ENCODE measurements around the gene YIPF3. TPM values are rescaled to one million over a fixed set of nuclear protein-coding genes. Genes with fewer than 3 reads are reported as not detected.

Gene YIPF3
- total and polyA plus RNA-seq, 9 of the 15 experiments (the other 6 are each of a cell fraction or from before 2014, with no cell fraction given), result 27.5 to 75.3 (median 57.6) TPM

DNA sequence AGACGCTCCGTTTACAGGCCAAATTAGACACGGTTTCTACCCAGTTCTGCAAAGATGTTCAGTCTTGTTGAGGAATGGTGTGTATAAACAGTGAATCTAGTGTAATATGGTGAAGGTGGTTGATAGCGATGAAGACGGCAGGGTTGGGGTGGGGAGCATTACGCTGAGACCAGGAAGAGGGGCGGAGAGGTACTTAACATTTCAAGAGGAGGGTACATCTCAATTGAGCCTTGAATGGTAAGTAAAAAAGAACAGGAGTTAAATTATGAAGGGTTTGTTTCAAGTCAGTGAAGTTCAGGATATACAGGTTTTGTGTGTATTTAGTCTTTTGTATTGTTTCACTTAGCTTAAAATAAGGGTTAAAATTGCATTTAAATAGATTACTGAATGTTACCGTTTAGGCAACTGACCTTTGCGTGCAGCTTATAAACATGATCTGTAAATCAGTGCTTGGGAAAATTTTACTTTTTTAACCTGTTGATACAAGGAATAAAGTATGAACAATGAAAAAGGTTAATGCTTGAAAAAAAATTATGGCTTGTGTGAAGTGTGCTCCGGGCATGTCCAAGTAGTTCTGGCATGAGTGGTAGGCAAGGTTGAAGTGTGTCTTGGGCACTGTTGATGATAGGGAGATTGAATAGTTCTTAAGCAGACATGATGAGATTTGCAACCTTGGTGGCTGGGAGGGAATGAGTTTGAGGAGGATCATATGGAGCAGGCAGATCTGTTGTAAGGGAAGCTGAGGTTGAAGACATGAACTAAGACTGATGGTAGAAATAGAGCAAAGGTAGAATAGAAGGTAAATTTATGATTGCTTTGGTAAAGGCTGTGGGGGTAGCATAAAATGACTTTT is 1.0 kb upstream of the YIPF3 start (continued):
- TF ChIP-seq, protein P1, sequence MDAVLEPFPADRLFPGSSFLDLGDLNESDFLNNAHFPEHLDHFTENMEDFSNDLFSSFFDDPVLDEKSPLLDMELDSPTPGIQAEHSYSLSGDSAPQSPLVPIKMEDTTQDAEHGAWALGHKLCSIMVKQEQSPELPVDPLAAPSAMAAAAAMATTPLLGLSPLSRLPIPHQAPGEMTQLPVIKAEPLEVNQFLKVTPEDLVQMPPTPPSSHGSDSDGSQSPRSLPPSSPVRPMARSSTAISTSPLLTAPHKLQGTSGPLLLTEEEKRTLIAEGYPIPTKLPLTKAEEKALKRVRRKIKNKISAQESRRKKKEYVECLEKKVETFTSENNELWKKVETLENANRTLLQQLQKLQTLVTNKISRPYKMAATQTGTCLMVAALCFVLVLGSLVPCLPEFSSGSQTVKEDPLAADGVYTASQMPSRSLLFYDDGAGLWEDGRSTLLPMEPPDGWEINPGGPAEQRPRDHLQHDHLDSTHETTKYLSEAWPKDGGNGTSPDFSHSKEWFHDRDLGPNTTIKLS (IDR thresholded peaks at IDR 0.05; ENCODE audit: borderline replicate concordance, low read depth), result no peak
- TF ChIP-seq ZNF224 (CRISPR knock-in tag; IDR thresholded peaks at IDR 0.05) (no peak), FOXK2 (conservative IDR thresholded peaks at IDR 0.05 in 1 of 2, IDR thresholded peaks at IDR 0.05 in 1 of 2; ENCODE audit: low read depth in 2 of 2) (no peak), IFI16 (CRISPR knock-in tag; IDR thresholded peaks at IDR 0.05) (no peak), NEUROD1 (IDR thresholded peaks at IDR 0.05; ENCODE audit: borderline replicate concordance, low read depth, low read length, partially characterized antibody) (no peak), POLR3G (IDR thresholded peaks at IDR 0.05; ENCODE audit: extremely low read depth, insufficient read length, insufficient replicate concordance) (no peak), TBL1XR1 (IDR thresholded peaks at IDR 0.05; ENCODE audit: low read length in 2 of 2) (0 out of 4 replicates have a peak, but pooled peaks of 1 of the 2 experiments have one; percentile 6), PHTF2 (CRISPR knock-in tag; IDR thresholded peaks at IDR 0.05) (no peak), POU5F1 (IDR thresholded peaks at IDR 0.05; ENCODE audit: borderline replicate concordance, low read depth, low read length, partially characterized antibody) (no peak), GATAD2A (IDR thresholded peaks at IDR 0.05) (no peak), PPARD (CRISPR knock-in tag; IDR thresholded peaks at IDR 0.05) (no peak), POLR2H (tag; IDR thresholded peaks at IDR 0.05; ENCODE audit: low read depth) (no peak), JUN (IDR thresholded peaks at IDR 0.05; ENCODE audit: borderline replicate concordance, low read depth, low read length) (no peak), JUN (CRISPR knock-in tag; IDR thresholded peaks at IDR 0.05; ENCODE audit: borderline replicate concordance) (no peak), KAT7 (CRISPR knock-in tag; IDR thresholded peaks at IDR 0.05; ENCODE audit: borderline replicate concordance) (0 out of 2 replicates have a peak, but pooled peaks have one; percentile 53), SAFB2 (IDR thresholded peaks at IDR 0.05; ENCODE audit: borderline replicate concordance, low read depth, low read length, severe bottlenecking) (no peak), MYNN (IDR thresholded peaks at IDR 0.05) (no peak), MYNN (CRISPR knock-in tag; IDR thresholded peaks at IDR 0.05) (no peak)
- TF ChIP-seq, protein P2, sequence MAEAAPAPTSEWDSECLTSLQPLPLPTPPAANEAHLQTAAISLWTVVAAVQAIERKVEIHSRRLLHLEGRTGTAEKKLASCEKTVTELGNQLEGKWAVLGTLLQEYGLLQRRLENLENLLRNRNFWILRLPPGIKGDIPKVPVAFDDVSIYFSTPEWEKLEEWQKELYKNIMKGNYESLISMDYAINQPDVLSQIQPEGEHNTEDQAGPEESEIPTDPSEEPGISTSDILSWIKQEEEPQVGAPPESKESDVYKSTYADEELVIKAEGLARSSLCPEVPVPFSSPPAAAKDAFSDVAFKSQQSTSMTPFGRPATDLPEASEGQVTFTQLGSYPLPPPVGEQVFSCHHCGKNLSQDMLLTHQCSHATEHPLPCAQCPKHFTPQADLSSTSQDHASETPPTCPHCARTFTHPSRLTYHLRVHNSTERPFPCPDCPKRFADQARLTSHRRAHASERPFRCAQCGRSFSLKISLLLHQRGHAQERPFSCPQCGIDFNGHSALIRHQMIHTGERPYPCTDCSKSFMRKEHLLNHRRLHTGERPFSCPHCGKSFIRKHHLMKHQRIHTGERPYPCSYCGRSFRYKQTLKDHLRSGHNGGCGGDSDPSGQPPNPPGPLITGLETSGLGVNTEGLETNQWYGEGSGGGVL (CRISPR knock-in tag; IDR thresholded peaks at IDR 0.05), result no peak
